Fibroblast of skin of right biceps (primary cell): Measurements from ENCODE around the gene GRIN2B.

Experiments used
- DNase-seq: peaks from one replicate; pipeline ENCODE4 v3.0.0-alpha.2; 2013

The GRIN2B gene

GRCh38 chr12:13956060-13956590, 25.3 kb downstream of the GRIN2B start:
- no peak for DNase-seq

- no peak for DNase-seq
Observed at GRCh38 chr12:13952096-13952495, 29.3 kb downstream of the GRIN2B start.

- no peak for DNase-seq
Observed at GRCh38 chr12:13950502-13950901, 30.9 kb downstream of the GRIN2B start.

GRCh38 chr12:13948621-13949020, 32.8 kb downstream of the GRIN2B start:
- no peak for DNase-seq

GRCh38 chr12:13947276-13947946, 34.0 kb downstream of the GRIN2B start:
- no peak for DNase-seq

- DNase-seq, result no peak
Observed at GRCh38 chr12:13945641-13946040, 35.8 kb downstream of the GRIN2B start.

- no peak for DNase-seq
Observed at GRCh38 chr12:13945236-13945635, 36.2 kb downstream of the GRIN2B start.

GRCh38 chr12:13942826-13943225, 38.6 kb downstream of the GRIN2B start:
- DNase-seq, result no peak

- peak; percentile 48 for DNase-seq
Observed at GRCh38 chr12:13941258-13942249, 39.8 kb downstream of the GRIN2B start.

- DNase-seq, result no peak
Observed at GRCh38 chr12:13940335-13940865, 41.0 kb downstream of the GRIN2B start.

- no peak for DNase-seq
Observed at GRCh38 chr12:13937735-13938134, 43.7 kb downstream of the GRIN2B start.

GRCh38 chr12:13935169-13935568, 46.2 kb downstream of the GRIN2B start:
- DNase-seq, result no peak
